ENCODE measurements around the gene MUC5AC.

MUC5AC gene

DNA sequence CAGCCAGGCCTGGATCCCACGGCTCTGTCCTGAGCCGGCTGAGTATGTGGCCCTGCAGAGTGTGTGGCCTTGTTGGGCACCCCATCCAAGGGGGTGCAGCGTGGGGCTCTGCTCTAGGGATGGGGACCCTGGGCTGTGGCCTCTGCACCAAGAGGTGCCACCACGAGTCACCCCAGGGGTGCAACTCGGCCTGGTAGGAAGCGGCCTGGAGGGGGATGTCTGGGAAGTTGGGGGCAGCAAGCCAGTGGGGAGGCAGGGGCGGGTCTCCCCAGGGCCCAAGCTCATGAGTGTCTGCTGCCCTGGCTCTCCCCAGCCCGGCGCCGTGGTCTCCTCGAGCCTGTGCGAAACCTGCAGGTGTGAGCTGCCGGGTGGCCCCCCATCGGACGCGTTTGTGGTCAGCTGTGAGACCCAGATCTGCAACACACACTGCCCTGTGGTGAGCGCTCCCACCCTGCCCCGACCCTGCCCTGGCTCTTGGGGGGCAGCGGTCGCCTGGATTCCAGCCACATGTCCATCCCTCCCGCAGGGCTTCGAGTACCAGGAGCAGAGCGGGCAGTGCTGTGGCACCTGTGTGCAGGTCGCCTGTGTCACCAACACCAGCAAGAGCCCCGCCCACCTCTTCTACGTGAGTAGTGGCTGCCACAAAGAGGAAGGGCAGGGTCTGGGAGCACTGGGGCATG, 40.9 kb downstream of the MUC5AC start:
- TF ChIP-seq, protein P1, sequence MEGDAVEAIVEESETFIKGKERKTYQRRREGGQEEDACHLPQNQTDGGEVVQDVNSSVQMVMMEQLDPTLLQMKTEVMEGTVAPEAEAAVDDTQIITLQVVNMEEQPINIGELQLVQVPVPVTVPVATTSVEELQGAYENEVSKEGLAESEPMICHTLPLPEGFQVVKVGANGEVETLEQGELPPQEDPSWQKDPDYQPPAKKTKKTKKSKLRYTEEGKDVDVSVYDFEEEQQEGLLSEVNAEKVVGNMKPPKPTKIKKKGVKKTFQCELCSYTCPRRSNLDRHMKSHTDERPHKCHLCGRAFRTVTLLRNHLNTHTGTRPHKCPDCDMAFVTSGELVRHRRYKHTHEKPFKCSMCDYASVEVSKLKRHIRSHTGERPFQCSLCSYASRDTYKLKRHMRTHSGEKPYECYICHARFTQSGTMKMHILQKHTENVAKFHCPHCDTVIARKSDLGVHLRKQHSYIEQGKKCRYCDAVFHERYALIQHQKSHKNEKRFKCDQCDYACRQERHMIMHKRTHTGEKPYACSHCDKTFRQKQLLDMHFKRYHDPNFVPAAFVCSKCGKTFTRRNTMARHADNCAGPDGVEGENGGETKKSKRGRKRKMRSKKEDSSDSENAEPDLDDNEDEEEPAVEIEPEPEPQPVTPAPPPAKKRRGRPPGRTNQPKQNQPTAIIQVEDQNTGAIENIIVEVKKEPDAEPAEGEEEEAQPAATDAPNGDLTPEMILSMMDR (IDR thresholded peaks at IDR 0.05; ENCODE audit: extremely low read depth, missing control alignments) = no peak
- DNase-seq (ENCODE audit: low spot score) = no peak

DNA sequence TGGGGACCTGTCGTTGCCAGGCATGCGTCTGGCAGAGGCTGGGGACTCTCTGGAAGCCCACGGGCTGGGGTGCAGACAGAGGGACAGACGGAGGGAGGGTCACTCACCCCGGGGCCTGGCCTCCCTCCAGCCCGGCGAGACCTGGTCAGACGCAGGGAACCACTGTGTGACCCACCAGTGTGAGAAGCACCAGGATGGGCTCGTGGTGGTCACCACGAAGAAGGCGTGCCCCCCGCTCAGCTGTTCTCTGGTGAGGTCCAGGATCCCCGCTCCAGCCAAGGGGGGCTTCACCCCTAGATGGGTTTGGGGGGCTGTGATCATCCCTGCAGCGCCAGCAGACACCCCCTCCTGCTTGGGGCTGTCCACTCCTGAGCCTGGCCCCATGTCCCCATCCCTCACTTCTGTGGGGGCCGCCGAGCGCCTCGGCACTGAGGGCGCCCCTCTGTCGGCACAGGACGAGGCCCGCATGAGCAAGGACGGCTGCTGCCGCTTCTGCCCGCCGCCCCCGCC, 41.5 kb downstream of the MUC5AC start:
- TF ChIP-seq, protein P1 (IDR thresholded peaks at IDR 0.05; ENCODE audit: extremely low read depth, missing control alignments) = no peak
- peak; percentile 12 for DNase-seq (ENCODE audit: low spot score)

DNA sequence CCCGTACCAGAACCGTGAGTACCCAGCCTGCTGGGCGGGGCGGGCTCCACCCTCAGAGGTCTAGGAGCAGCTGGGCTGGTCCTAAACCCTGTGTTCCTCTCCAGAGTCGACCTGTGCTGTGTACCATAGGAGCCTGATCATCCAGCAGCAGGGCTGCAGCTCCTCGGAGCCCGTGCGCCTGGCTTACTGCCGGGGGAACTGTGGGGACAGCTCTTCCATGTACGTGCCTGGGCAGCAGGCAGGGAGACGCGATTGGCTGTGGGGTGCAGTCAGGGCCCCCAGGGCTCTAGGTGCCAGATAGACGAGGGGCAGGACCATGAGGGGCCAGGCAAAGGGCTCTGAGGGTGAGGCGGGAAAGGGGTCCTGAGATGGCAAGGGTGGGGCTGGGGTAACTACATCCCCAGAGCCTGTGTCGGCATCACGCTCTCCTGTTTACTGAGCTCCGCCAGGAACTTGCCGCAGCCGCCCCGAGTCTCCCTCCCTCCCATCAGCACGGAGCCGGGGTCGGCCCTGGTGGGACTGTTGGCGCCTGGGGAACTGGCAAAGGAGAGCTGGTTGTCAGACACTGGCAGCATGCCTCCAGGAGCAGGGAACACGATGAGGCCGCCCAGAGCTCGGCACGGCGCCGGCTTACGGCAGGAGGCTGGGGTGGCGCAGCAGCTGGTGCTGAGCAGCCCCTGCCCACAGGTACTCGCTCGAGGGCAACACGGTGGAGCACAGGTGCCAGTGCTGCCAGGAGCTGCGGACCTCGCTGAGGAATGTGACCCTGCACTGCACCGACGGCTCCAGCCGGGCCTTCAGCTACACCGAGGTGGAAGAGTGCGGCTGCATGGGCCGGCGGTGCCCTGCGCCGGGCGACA, 42.2 kb downstream of the MUC5AC start:
- peak; percentile 16 for DNase-seq (ENCODE audit: low spot score)
- TF ChIP-seq, protein P1 (IDR thresholded peaks at IDR 0.05; ENCODE audit: extremely low read depth, missing control alignments) = no peak

DNA sequence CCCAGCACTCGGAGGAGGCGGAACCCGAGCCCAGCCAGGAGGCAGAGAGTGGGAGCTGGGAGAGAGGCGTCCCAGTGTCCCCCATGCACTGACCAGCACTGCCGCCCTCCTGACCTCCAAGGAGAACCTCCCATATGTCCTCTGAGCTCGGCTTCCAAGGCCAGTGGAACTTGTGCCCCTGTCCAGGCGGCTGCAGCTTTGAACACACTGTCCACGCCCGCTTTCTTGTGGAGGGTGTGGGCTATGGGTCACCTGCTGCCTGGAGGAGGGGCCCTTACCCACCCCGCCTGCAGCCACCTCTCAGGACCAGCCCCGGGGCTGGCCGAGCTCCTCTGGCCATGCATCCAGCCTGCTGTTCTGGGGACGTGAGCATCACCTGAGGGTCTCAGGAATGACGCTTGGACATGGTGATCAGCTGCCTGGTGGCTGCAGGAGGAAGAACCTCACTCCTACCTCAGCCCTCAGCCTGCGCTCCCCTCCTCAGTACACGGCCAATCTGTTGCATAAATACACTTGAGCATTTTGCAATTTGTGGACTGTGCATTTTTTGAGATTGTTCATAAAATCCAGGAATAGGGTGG, 42.9 kb downstream of the MUC5AC start:
- TF ChIP-seq, protein P1 (IDR thresholded peaks at IDR 0.05; ENCODE audit: extremely low read depth, missing control alignments) = no peak
- DNase-seq (ENCODE audit: low spot score) = peak; percentile 14

DNA sequence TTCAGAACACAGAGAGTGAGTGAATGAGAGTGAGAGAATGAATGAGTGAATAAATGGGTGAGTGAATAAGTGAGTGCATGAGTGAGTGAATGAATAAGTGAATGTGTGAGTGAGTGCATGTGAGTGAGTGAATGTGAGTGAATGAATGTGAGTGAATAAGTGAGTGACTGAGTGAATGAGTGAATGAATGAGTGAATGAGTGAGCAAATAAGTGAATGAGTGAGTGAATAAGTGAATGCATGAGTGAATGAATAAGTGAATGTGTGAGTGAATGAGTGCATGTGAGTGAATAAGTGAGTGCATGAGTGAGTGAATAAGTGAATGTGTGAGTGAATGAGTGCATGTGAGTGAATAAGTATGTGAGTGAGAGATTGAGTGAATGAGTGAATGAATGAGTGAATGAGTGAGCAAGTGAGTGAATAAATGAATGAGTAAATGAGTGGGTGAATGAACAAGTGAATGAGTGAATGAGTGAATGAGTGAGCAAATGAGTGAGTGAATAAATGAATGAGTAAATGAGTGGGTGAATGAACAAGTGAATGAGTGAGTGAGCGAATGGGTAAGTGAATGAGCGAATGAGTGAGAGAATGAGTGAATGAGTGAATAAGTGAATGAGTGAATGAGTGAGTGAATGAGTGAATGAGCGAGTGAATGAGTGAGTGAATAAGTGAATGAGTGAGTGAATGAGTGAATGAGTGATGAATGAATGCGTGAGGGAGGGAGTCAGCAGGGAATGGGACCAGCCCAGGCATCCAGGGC, 43.8 kb downstream of the MUC5AC start:
- no peak for DNase-seq (ENCODE audit: low spot score)
- TF ChIP-seq, protein P1 (IDR thresholded peaks at IDR 0.05; ENCODE audit: extremely low read depth, missing control alignments) = no peak

DNA sequence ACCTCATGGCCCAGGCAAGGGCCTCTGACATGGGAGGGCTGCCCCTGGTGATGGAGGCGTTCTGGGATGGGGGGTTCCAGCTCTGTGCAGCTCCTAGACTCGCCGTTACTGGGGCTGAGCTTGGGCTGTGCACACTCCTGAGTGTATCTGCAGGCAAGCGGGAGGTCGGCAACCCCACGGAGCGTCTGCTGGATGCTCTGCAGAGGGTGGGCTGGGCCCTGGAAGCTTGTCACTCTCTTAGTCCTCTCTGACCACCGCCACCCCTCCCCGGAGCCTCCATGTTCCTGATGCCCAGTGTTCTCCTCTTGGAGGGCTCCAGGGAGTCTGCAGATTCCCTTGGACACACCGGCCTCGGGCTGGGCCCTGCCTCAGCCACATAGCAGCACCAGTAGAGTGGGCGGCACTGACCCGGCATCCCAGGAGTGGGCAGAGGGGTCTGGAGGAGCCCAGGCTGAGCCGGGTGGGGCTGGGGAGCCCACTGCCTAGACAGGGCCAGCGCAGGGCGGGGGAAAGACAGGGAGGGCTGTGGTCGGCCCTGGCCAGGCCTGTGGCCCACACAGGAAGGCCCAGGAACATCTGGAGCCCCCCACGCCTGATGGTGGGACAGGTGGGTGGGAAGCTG, 44.5 kb downstream of the MUC5AC start:
- DNase-seq (ENCODE audit: low spot score) = peak; percentile 63
- TF ChIP-seq, protein P1 (IDR thresholded peaks at IDR 0.05; ENCODE audit: extremely low read depth, missing control alignments) = no peak
